ENCODE data around the gene NINL. TPM values are rescaled to one million over a fixed set of nuclear protein-coding genes. Genes with fewer than 3 reads are reported as not detected.

The NINL gene
- total and polyA plus RNA-seq, 12 donors = 1.3 to 17.9 (median 3.8) TPM

GRCh38 chr20:25622450-25623224 lies 37.3 kb upstream of the NINL start:
- peak in 1 of 8 donors; percentile 33 for ATAC-seq

GRCh38 chr20:25622049-25622448 lies 36.7 kb upstream of the NINL start:
- Histone ChIP-seq H3K4me3 (peak overlapping the region in 1 of 10 donors; percentile 94), H3K27me3 (no peaks in the 10 kb centered on the region), H3K27ac (no peak overlapping the region), H3K4me1 (peaks cover 0 to 26% (median 17%) of the 10 kb centered on the region in 9 donors), H3K9me3 (no peaks in the 10 kb centered on the region), H3K36me3 (no peaks in the 10 kb centered on the region)
- 95 to 96% methylated on average over 6 of the region's 6 CpGs for WGBS, 2 donors
- intact Hi-C loops (cut with DNase I) = loop anchor here in 5 of 10 donors (5.0 to 10.0 kb wide), 3 partner anchors 75 to 85 kb away; partner anchors contain the start of gene ZNF337 (in 3 of the 5)
- DNase-seq = no peak
- ATAC-seq = no peak
- TF ChIP-seq CTCF (IDR thresholded peaks at IDR 0.05) = no peak

More at GRCh38 chr20:25622450-25623224, 37.3 kb upstream of the NINL start:
- no peaks in the 10 kb centered on the region for H3K36me3 ChIP-seq
- peak overlapping the region in 8 of 10 donors; percentile 83 to 97 (median 91) for H3K27ac ChIP-seq
- WGBS, 2 donors = 32 to 36% methylated on average over 17 of the region's 17 CpGs
- peaks cover 0 to 26% (median 17%) of the 10 kb centered on the region in 9 donors for H3K4me1 ChIP-seq
- no peak for DNase-seq
- no peaks in the 10 kb centered on the region for H3K27me3 ChIP-seq
- intact Hi-C loops (cut with DNase I) = loop anchor here in 5 of 10 donors (5.0 to 10.0 kb wide), 3 partner anchors 75 to 85 kb away; partner anchors contain the start of gene ZNF337 (in 3 of the 5)
- H3K9me3 ChIP-seq = peaks cover 0 to 3% (median 0%) of the 10 kb centered on the region in 11 donors
- TF ChIP-seq CTCF (IDR thresholded peaks at IDR 0.05) = no peak
- H3K4me3 ChIP-seq = peak overlapping the region; percentile 87 to 98 (median 92)

- TF ChIP-seq CTCF (IDR thresholded peaks at IDR 0.05) = no peak
- no peaks in the 10 kb centered on the region for H3K27me3 ChIP-seq
These were observed 34.2 kb upstream of the NINL start for GRCh38 chr20:25619514-25619913.

GRCh38 chr20:25608774-25609173 lies 23.4 kb upstream of the NINL start:
- no peak for DNase-seq
- intact Hi-C loops (cut with DNase I) = no loop called here
- no peaks in the 10 kb centered on the region for H3K9me3 ChIP-seq
- H3K4me1 ChIP-seq = no peaks in the 10 kb centered on the region
- H3K27me3 ChIP-seq = no peaks in the 10 kb centered on the region
- ATAC-seq = no peak
- TF ChIP-seq CTCF (IDR thresholded peaks at IDR 0.05) = no peak
- peaks cover 0 to 17% (median 0%) of the 10 kb centered on the region in 9 donors for H3K36me3 ChIP-seq
- no peak overlapping the region for H3K4me3 ChIP-seq
- H3K27ac ChIP-seq = no peak overlapping the region
- WGBS, 2 donors = 83% methylated on average over 3 of the region's 3 CpGs

More at GRCh38 chr20:25619514-25619913, 34.2 kb upstream of the NINL start:
- peaks cover 0 to 21% (median 13%) of the 10 kb centered on the region in 9 donors for H3K4me1 ChIP-seq
- H3K36me3 ChIP-seq = peaks cover 0 to 19% (median 0%) of the 10 kb centered on the region in 9 donors
- intact Hi-C loops (cut with DNase I) = loop anchor here in 1 of 10 donors (5.0 kb wide), 1 partner anchor 92 kb away; no protein-coding TSS in a partner anchor
- 92 to 94% methylated on average over 3 of the region's 3 CpGs for WGBS, 2 donors
- no peak overlapping the region for H3K4me3 ChIP-seq
- H3K27ac ChIP-seq = no peak overlapping the region
- no peak for ATAC-seq
- no peak for DNase-seq
- H3K9me3 ChIP-seq = no peaks in the 10 kb centered on the region

Measured in heart right ventricle (tissue), 16 donors.